GM23338 (cell line): ENCODE data around the gene WAPL. TPM values are rescaled to one million over a fixed set of nuclear protein-coding genes. Genes with fewer than 3 reads are reported as not detected.

Source experiments
- CREB1 ChIP-seq: fragments of 250-450 bp; sonication (Bioruptor Pico); IDR thresholded peaks from 2 replicates; pipeline ENCODE4 v1.5.0; 2020; ENCODE audit warnings: low read depth, mild to moderate bottlenecking, moderate library complexity
- ETS1 ChIP-seq: IDR thresholded peaks from 2 replicates; pipeline ENCODE4 v1.6.1; 2016; ENCODE audit warnings: antibody characterized with exemption
- EZH2 ChIP-seq: fragments of 200-600 bp; sonication (generic); IDR thresholded peaks from one replicate; pipeline ENCODE4 v1.8.0; 2017; ENCODE audit warnings: antibody characterized with exemption, mild to moderate bottlenecking, low read depth; ENCODE audit not compliant: unreplicated experiment
- EZH2phosphoT487 ChIP-seq: fragments of 200-600 bp; sonication (generic); IDR thresholded peaks from one replicate; pipeline ENCODE4 v1.8.1; 2018; ENCODE audit warnings: antibody characterized with exemption; ENCODE audit not compliant: unreplicated experiment
- JUNB ChIP-seq: IDR thresholded peaks from one replicate; pipeline ENCODE4 v1.6.1; 2016; ENCODE audit warnings: antibody characterized with exemption; ENCODE audit not compliant: unreplicated experiment
- NANOG ChIP-seq: IDR thresholded peaks from 2 replicates; pipeline ENCODE4 v1.6.1; 2016; ENCODE audit warnings: antibody characterized with exemption, borderline replicate concordance
- POLR2AphosphoS5 ChIP-seq: IDR thresholded peaks from 2 replicates; pipeline ENCODE4 v1.6.1; 2016; ENCODE audit warnings: antibody characterized with exemption, low read depth
- ZNF114 ChIP-seq: fragments of 250-450 bp; sonication (Bioruptor Pico); IDR thresholded peaks from 2 replicates; pipeline ENCODE4 v1.5.0; 2020; ENCODE audit warnings: mild to moderate bottlenecking, moderate library complexity
- ZNF331 ChIP-seq: fragments of 250-450 bp; sonication (Bioruptor Pico); IDR thresholded peaks from 2 replicates; pipeline ENCODE4 v1.5.0; 2020; ENCODE audit warnings: low read depth, mild to moderate bottlenecking, moderate library complexity
- polyA plus RNA-seq: library from polyadenylated mRNA; unstranded; fragments of >200 nt; fragmentation: Nextera tagmentation; extraction: Ambion mirVana; gene quantifications from 2 replicates; pipeline ENCODE4 v1.2.1, GENCODE V29; 2016
- total RNA-seq: library from RNA; depleted of rRNA; stranded (reverse); fragments of >200 nt; shearing (Covaris generic); gene quantifications from 2 replicates; pipeline ENCODE4 v1.2.3, GENCODE V29; 2014
- TF ChIP-seq, protein P1 (sequence below): fragments of 250-450 bp; sonication (Bioruptor Pico); IDR thresholded peaks from 2 replicates; pipeline ENCODE4 v1.5.0; 2020; ENCODE audit warnings: mild to moderate bottlenecking, moderate library complexity

The WAPL gene
- total and polyA plus RNA-seq, 2 experiments from 2014 or later: 25.2 to 60.8 TPM

DNA sequence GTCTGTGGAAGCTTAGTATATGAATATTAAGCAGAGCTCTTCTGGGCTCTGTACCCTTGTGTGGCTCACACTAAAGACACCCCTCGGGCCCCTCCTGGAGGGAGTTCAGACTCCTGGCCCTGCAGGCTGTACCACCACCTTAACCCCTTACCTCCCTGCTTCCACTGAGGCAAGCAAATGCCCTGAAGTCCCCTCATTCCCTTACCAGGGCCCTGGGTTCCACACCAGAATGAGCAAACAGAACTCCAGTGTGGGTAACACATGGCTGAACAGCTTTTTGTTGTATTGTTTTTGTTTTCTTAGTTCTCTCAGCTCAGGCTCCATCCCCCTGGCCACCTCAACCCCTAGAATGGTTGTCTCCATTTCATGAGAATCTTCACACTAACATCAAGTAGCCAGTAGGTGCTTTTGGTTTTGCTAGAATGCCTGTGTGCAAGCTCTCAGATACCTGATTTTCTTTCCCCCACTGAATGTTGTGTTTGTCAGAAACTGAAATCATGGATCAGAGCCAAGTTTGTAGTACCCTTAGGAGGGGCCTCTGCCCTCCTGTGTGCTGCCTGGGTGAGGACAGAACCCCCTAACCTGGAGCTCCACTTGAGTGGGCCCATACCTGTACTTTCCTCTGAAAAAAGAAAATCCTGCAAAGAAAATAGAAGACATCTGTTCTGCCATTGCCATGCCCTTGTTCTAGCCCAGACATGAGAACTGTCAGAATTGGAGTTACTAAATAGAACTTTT is 2.8 kb upstream of the WAPL start (continued):
- TF ChIP-seq, protein P1, sequence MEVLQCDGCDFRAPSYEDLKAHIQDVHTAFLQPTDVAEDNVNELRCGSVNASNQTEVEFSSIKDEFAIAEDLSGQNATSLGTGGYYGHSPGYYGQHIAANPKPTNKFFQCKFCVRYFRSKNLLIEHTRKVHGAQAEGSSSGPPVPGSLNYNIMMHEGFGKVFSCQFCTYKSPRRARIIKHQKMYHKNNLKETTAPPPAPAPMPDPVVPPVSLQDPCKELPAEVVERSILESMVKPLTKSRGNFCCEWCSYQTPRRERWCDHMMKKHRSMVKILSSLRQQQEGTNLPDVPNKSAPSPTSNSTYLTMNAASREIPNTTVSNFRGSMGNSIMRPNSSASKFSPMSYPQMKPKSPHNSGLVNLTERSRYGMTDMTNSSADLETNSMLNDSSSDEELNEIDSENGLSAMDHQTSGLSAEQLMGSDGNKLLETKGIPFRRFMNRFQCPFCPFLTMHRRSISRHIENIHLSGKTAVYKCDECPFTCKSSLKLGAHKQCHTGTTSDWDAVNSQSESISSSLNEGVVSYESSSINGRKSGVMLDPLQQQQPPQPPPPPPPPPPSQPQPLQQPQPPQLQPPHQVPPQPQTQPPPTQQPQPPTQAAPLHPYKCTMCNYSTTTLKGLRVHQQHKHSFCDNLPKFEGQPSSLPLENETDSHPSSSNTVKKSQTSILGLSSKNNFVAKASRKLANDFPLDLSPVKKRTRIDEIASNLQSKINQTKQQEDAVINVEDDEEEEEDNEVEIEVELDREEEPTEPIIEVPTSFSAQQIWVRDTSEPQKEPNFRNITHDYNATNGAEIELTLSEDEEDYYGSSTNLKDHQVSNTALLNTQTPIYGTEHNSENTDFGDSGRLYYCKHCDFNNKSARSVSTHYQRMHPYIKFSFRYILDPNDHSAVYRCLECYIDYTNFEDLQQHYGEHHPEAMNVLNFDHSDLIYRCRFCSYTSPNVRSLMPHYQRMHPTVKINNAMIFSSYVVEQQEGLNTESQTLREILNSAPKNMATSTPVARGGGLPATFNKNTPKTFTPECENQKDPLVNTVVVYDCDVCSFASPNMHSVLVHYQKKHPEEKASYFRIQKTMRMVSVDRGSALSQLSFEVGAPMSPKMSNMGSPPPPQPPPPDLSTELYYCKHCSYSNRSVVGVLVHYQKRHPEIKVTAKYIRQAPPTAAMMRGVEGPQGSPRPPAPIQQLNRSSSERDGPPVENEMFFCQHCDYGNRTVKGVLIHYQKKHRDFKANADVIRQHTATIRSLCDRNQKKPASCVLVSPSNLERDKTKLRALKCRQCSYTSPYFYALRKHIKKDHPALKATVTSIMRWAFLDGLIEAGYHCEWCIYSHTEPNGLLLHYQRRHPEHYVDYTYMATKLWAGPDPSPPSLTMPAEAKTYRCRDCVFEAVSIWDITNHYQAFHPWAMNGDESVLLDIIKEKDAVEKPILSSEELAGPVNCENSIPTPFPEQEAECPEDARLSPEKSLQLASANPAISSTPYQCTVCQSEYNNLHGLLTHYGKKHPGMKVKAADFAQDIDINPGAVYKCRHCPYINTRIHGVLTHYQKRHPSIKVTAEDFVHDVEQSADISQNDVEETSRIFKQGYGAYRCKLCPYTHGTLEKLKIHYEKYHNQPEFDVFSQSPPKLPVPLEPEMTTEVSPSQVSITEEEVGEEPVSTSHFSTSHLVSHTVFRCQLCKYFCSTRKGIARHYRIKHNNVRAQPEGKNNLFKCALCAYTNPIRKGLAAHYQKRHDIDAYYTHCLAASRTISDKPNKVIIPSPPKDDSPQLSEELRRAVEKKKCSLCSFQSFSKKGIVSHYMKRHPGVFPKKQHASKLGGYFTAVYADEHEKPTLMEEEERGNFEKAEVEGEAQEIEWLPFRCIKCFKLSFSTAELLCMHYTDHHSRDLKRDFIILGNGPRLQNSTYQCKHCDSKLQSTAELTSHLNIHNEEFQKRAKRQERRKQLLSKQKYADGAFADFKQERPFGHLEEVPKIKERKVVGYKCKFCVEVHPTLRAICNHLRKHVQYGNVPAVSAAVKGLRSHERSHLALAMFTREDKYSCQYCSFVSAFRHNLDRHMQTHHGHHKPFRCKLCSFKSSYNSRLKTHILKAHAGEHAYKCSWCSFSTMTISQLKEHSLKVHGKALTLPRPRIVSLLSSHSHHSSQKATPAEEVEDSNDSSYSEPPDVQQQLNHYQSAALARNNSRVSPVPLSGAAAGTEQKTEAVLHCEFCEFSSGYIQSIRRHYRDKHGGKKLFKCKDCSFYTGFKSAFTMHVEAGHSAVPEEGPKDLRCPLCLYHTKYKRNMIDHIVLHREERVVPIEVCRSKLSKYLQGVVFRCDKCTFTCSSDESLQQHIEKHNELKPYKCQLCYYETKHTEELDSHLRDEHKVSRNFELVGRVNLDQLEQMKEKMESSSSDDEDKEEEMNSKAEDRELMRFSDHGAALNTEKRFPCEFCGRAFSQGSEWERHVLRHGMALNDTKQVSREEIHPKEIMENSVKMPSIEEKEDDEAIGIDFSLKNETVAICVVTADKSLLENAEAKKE: no peak
- TF ChIP-seq EZH2phosphoT487: no peak
- no peak for TF ChIP-seq ETS1
- no peak for TF ChIP-seq JUNB
- no peak for TF ChIP-seq CREB1 (CRISPR knock-in tag)
- no peak for TF ChIP-seq ZNF114 (CRISPR knock-in tag)
- TF ChIP-seq NANOG: no peak
- no peak for TF ChIP-seq EZH2
- TF ChIP-seq ZNF331: no peak
- TF ChIP-seq POLR2AphosphoS5: no peak
